Measurements from ENCODE around the gene NOL3. TPM values are rescaled to one million over a fixed set of nuclear protein-coding genes. Genes with fewer than 3 reads are reported as not detected.
A peak's percentile ranks its signal among the peaks of the same experiment; 100 is the strongest.

The NOL3 gene
- total and polyA plus RNA-seq, 2 donors (not counting 3 experiments of a cell fraction or from before 2014, with no cell fraction given), result 16.0 to 19.4 TPM

GRCh38 chr16:67174706-67175231 is 4.4 kb downstream of the NOL3 start:
- no peaks in the 10 kb centered on the region for H4K20me1 ChIP-seq (replicated peaks; ENCODE audit: control insufficient read depth, extremely low read depth, insufficient read depth, low read length)
- dilution Hi-C loops (cut with MboI; ENCODE audit: extremely low pct_ligation_motif_present, low sequenced_read_pairs), result no loop called here
- no peak for DNase-seq (ENCODE audit: low read depth, low spot score)
- CTCF ChIA-PET, result interaction anchor here (0.8 to 3.2 kb wide), 9 partner anchors 11 to 344 kb away, joined by 3 to 25 read pairs (median 12); partner anchors contain the start of genes ELMO3, FBXL8, HSF4 and NAE1
- H2AFZ ChIP-seq (ENCODE audit: low read depth, low read length), result no peak overlapping the region
- H3K27me3 ChIP-seq (ENCODE audit: control insufficient read depth in 2 of 2, insufficient read depth in 2 of 2, low read length in 2 of 2), result no peaks in the 10 kb centered on the region
- peak overlapping the region; percentile 14 for H3K9ac ChIP-seq (replicated peaks; ENCODE audit: extremely low read depth, insufficient read depth, low read length)
- H3K9me3 ChIP-seq (replicated peaks; ENCODE audit: control insufficient read depth, insufficient read depth, low read length), result no peaks in the 10 kb centered on the region
- H3K79me2 ChIP-seq (ENCODE audit: control insufficient read depth, insufficient read depth, low read length), result no peaks in the 10 kb centered on the region
- H3K27ac ChIP-seq (ENCODE audit: insufficient read depth, low read depth, low read length), result peak overlapping the region; percentile 4
- H3K4me1 ChIP-seq (ENCODE audit: control insufficient read depth, extremely low read depth, insufficient read depth, low read length), result peaks cover 26% of the 10 kb centered on the region
- peak overlapping the region in 2 of 3 experiments; percentile 27 to 32 for H3K4me3 ChIP-seq (replicated peaks in 1 of 3; ENCODE audit: insufficient read depth in 1 of 3, low read depth in 1 of 3, low read length in 3 of 3)
- no peaks in the 10 kb centered on the region for H3K36me3 ChIP-seq (ENCODE audit: control insufficient read depth in 2 of 2, extremely low read depth in 1 of 2, insufficient read depth in 2 of 2, low read length in 2 of 2)
- POLR2A ChIA-PET, result no interaction called here
- H3K9me1 ChIP-seq (replicated peaks; ENCODE audit: control insufficient read depth, extremely low read depth, insufficient read depth, low read length), result no peaks in the 10 kb centered on the region
- FAIRE-seq, result no peak
- TF ChIP-seq EZH2 (IDR thresholded peaks at IDR 0.05; ENCODE audit: borderline replicate concordance, low read depth, low read length, severe bottlenecking) (no peak), JUN (IDR thresholded peaks at IDR 0.05; ENCODE audit: borderline replicate concordance, insufficient read depth, insufficient read length, low read depth) (no peak), MYC (IDR thresholded peaks at IDR 0.05; ENCODE audit: low read depth, low read length) (no peak), POLR2AphosphoS5 (IDR thresholded peaks at IDR 0.05; ENCODE audit: insufficient read depth, low read depth, low read length) (no peak), POLR2A (IDR thresholded peaks at IDR 0.05; ENCODE audit: low read depth, low read length) (no peak), FOS (IDR thresholded peaks at IDR 0.05; ENCODE audit: borderline replicate concordance, insufficient read depth, low read length) (no peak), GATA2 (IDR thresholded peaks at IDR 0.05; ENCODE audit: insufficient read depth, insufficient read length, low read depth, low read length) (no peak)
- TF ChIP-seq, protein P1, sequence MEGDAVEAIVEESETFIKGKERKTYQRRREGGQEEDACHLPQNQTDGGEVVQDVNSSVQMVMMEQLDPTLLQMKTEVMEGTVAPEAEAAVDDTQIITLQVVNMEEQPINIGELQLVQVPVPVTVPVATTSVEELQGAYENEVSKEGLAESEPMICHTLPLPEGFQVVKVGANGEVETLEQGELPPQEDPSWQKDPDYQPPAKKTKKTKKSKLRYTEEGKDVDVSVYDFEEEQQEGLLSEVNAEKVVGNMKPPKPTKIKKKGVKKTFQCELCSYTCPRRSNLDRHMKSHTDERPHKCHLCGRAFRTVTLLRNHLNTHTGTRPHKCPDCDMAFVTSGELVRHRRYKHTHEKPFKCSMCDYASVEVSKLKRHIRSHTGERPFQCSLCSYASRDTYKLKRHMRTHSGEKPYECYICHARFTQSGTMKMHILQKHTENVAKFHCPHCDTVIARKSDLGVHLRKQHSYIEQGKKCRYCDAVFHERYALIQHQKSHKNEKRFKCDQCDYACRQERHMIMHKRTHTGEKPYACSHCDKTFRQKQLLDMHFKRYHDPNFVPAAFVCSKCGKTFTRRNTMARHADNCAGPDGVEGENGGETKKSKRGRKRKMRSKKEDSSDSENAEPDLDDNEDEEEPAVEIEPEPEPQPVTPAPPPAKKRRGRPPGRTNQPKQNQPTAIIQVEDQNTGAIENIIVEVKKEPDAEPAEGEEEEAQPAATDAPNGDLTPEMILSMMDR (IDR thresholded peaks at IDR 0.05; ENCODE audit: extremely low read depth in 1 of 2, insufficient read depth in 1 of 2, low read depth in 1 of 2, low read length in 2 of 2), result no peak
- TF ChIP-seq, protein P2, sequence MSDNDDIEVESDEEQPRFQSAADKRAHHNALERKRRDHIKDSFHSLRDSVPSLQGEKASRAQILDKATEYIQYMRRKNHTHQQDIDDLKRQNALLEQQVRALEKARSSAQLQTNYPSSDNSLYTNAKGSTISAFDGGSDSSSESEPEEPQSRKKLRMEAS (IDR thresholded peaks at IDR 0.05; ENCODE audit: insufficient read depth, insufficient read length), result no peak
- peak overlapping the region; percentile 40 for H3K4me2 ChIP-seq (ENCODE audit: insufficient read depth, low read length)
- intact Hi-C loops (cut with micrococcal nuclease), result loop anchor here (1.0 kb wide), 1 partner anchor 9 kb away; the partner anchor contains the start of gene MATCAP1
- BruUV-seq (replicated peaks), result TSS peak; percentile 6
